Stimulated activated CD8-positive, alpha-beta memory T cell treated with anti-CD3 and anti-CD28 coated beads, Interleukin-2, amount 100 ng/mL, for 48 hours (primary cell): ENCODE data around the gene COPG2.

Experiments
- DNase-seq, 2 donors: peaks; one replicate each; pipeline ENCODE4 v3.0.0-alpha.2; 2020; ENCODE audit warnings: low read depth in 2 of 2

The COPG2 gene

GRCh38 chr7:130475776-130476175 lies 192.8 kb downstream of the COPG2 start:
- no peak for DNase-seq

GRCh38 chr7:130473876-130474275 lies 194.7 kb downstream of the COPG2 start:
- no peak for DNase-seq

- DNase-seq = no peak
Measured at GRCh38 chr7:130473289-130473688, 195.3 kb downstream of the COPG2 start.

- no peak for DNase-seq
Measured at GRCh38 chr7:130471974-130472373, 196.6 kb downstream of the COPG2 start.

GRCh38 chr7:130468612-130469011 lies 199.9 kb downstream of the COPG2 start:
- DNase-seq = no peak

- no peak for DNase-seq
Measured at GRCh38 chr7:130463553-130464434, 204.8 kb downstream of the COPG2 start.

GRCh38 chr7:130461272-130461671 lies 207.3 kb downstream of the COPG2 start:
- no peak for DNase-seq

- DNase-seq = no peak
Measured at GRCh38 chr7:130458257-130458656, 210.3 kb downstream of the COPG2 start.
